ENCODE results near the gene LBR.
A peak's percentile ranks its signal among the peaks of the same experiment; 100 is the strongest.

LBR gene

GRCh38 chr1:225462714-225463574 is 35.1 kb upstream of the LBR start:
- DNase-seq = no peak

- DNase-seq = no peak
Observed at GRCh38 chr1:225462429-225462713, 34.5 kb upstream of the LBR start.

GRCh38 chr1:225461533-225462428 is 33.9 kb upstream of the LBR start:
- no peak for DNase-seq

- peak; percentile 78 for DNase-seq
Observed at GRCh38 chr1:225460737-225461532, 33.1 kb upstream of the LBR start.

GRCh38 chr1:225460021-225460736 is 32.3 kb upstream of the LBR start:
- no peak for DNase-seq

- no peak for DNase-seq
Observed at GRCh38 chr1:225458222-225458631, 30.4 kb upstream of the LBR start.

GRCh38 chr1:225454733-225455132 is 26.9 kb upstream of the LBR start:
- peak; percentile 93 for DNase-seq

- DNase-seq = no peak
Observed at GRCh38 chr1:225453797-225454648, 26.2 kb upstream of the LBR start.

- DNase-seq = no peak
Observed at GRCh38 chr1:225451840-225452515, 24.1 kb upstream of the LBR start.

- DNase-seq = no peak
Observed at GRCh38 chr1:225451340-225451739, 23.5 kb upstream of the LBR start.

- DNase-seq = no peak
Observed at GRCh38 chr1:225450491-225451191, 22.8 kb upstream of the LBR start.

GRCh38 chr1:225449774-225450173 is 21.9 kb upstream of the LBR start:
- no peak for DNase-seq

- no peak for DNase-seq
Observed at GRCh38 chr1:225449261-225449660, 21.4 kb upstream of the LBR start.

- DNase-seq = no peak
Observed at GRCh38 chr1:225448146-225448805, 20.4 kb upstream of the LBR start.

- DNase-seq = no peak
Observed at GRCh38 chr1:225447650-225448089, 19.8 kb upstream of the LBR start.

GRCh38 chr1:225446981-225447615 is 19.3 kb upstream of the LBR start:
- DNase-seq = no peak

GRCh38 chr1:225446595-225446960 is 18.7 kb upstream of the LBR start:
- no peak for DNase-seq

GRCh38 chr1:225445639-225446594 is 18.1 kb upstream of the LBR start:
- DNase-seq = peak; percentile 11
